Measurements from ENCODE around the gene RUNX1.

DNA sequence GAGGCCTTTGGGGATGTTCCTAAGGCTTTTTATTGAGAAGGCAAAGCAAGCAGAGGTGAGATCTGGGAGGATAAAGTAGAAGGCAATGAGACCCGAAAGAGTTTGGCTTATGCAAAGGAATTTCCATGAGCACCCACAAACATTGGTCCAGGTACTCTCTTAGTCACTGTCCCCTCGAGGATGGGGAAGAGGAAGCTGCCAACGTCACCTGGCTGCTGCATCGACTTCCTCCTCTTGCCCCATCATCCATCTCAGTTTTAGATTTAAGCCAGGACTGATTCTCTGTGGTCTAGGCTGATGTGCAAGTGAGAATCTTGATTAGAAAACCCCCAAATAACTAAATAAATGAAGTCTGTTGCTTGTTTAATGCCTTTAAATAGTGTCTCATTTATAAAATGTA is 28.7 kb downstream of the RUNX1 start:
- TF ChIP-seq CTCF (IDR thresholded peaks at IDR 0.05) (no peak), ZFX (IDR thresholded peaks at IDR 0.05; ENCODE audit: borderline replicate concordance) (no peak)

Data from 22Rv1 (cell line).